Stomach (tissue), 9 donors: ENCODE measurements around the gene AAMP. TPM values are rescaled to one million over a fixed set of nuclear protein-coding genes. Genes with fewer than 3 reads are reported as not detected.

ENCODE experiments used
- DNase-seq, 2 donors: peaks; one replicate each; pipeline versions ENCODE4 v3.0.0 to v3.0.0-alpha.2; 2013 to 2019
- H3K27ac ChIP-seq, 5 donors: fragments of 200-600 bp in 4 of 5; sonication (generic) in 4 of 5; one replicate each; pipeline ENCODE4 v1.5.1; 2013 to 2019; ENCODE audit warnings: mild to moderate bottlenecking in 1 of 5, moderate library complexity in 1 of 5
- H3K27me3 ChIP-seq, 3 donors: fragments of 200-600 bp; sonication (generic); one replicate each; pipeline ENCODE4 v1.5.1; 2017 to 2019; ENCODE audit warnings: mixed run types in 1 of 3
- H3K36me3 ChIP-seq, 4 donors: fragments of 200-600 bp; sonication (generic); 1 replicate in 3 of 4; 2 replicates in 1 of 4; pipeline ENCODE4 v1.5.1; 2016 to 2019
- H3K4me1 ChIP-seq, 4 donors: fragments of 200-600 bp; sonication (generic); one replicate each; pipeline ENCODE4 v1.5.1; 2016 to 2019
- H3K4me3 ChIP-seq, 4 donors: fragments of 200-600 bp; sonication (generic) in 3 of 4; one replicate each; pipeline ENCODE4 v1.5.1; 2016 to 2019; ENCODE audit warnings: mild to moderate bottlenecking in 1 of 4
- H3K9me3 ChIP-seq, 4 donors: fragments of 200-600 bp; sonication (generic); one replicate each; pipeline ENCODE4 v1.5.1; 2016 to 2019
- CTCF ChIP-seq, 7 experiments: fragments of 450-650 bp in 4 of 7; fragments of 200-600 bp in 3 of 7; sonication (generic) in 3 of 7; IDR thresholded peaks; one replicate each; pipeline ENCODE4 v1.5.1; 2016 to 2019; ENCODE audit warnings: antibody characterized with exemption in 7 of 7, control low read depth in 2 of 7, mild to moderate bottlenecking in 1 of 7
- EP300 ChIP-seq: sonication (generic); formaldehyde crosslinking; IDR thresholded peaks from one replicate; pipeline ENCODE4 v1.6.1; 2017; ENCODE audit warnings: antibody characterized with exemption
- POLR2A ChIP-seq, 4 donors: fragments of 450-650 bp; IDR thresholded peaks; one replicate each; pipeline ENCODE4 v1.6.1; 2016; ENCODE audit warnings: antibody characterized with exemption in 4 of 4, control low read depth in 2 of 4, mild to moderate bottlenecking in 1 of 4, moderate library complexity in 1 of 4
- POLR2AphosphoS5 ChIP-seq, 3 donors: sonication (generic); formaldehyde crosslinking; IDR thresholded peaks; one replicate each; pipeline ENCODE4 v1.6.1; 2016; ENCODE audit warnings: antibody characterized with exemption in 3 of 3
- WGBS, 5 donors: extraction: QIAGEN DNeasy Blood & Tissue Kit in 3 of 5; methylation state at CpG; one replicate each; pipeline versions ENCODE4 v1.1.5 to v1.1.7; 2013 to 2018; 5-methylcytosine and 5-hydroxymethylcytosine counted together
- intact Hi-C: fragments of 100-400 bp; cut with DNase I; formaldehyde crosslinking; loops from one replicate; pipeline ENCODE4 v1.15.1; 2023; ENCODE audit warnings: low total_unique reads
- polyA plus RNA-seq, 3 donors: library from polyadenylated mRNA; stranded (reverse); fragments of 200-250 nt; gene quantifications; one replicate each; pipeline ENCODE4 v1.2.3, GENCODE V29; 2013
- total RNA-seq, 5 donors: library from RNA; depleted of rRNA; stranded (reverse); fragments of >200 nt; gene quantifications; one replicate each; pipeline versions ENCODE4 v1.1.0 to v1.2.3, GENCODE V29; 2014 to 2016
- donor health status: healthy with polysubstance abuse.
- donor health status: Bipolar disorder and iron deficiency.
- donor health status: healthy.

AAMP gene
- total and polyA plus RNA-seq, 8 donors: 82.6 to 218 (median 159) TPM

GRCh38 chr2:218296200-218296599, 26.3 kb upstream of the AAMP start:
- intact Hi-C loops: loop anchor here (5.0 kb wide), 1 partner anchor 61 kb away; the partner anchor contains the start of gene CATIP
- no peaks in the 10 kb centered on the region for H3K9me3 ChIP-seq
- no peak overlapping the region for H3K4me3 ChIP-seq
- no peaks in the 10 kb centered on the region for H3K36me3 ChIP-seq
- no peak for DNase-seq
- WGBS, 5 donors: 48 to 60% (median 59%) methylated on average over 1 of the region's 1 CpG
- no peak for TF ChIP-seq POLR2AphosphoS5 (IDR thresholded peaks at IDR 0.05)
- no peak for TF ChIP-seq EP300
- no peak for TF ChIP-seq CTCF (IDR thresholded peaks at IDR 0.05)
- no peak for TF ChIP-seq POLR2A (IDR thresholded peaks at IDR 0.05)
- peak overlapping the region; percentile 81 to 100 (median 99) for H3K27ac ChIP-seq
- H3K4me1 ChIP-seq: peaks cover 26 to 64% (median 52%) of the 10 kb centered on the region in 4 donors
- no peaks in the 10 kb centered on the region for H3K27me3 ChIP-seq

- H3K36me3 ChIP-seq: no peaks in the 10 kb centered on the region
- peaks cover 37 to 72% (median 61%) of the 10 kb centered on the region in 4 donors for H3K4me1 ChIP-seq
- no peak overlapping the region for H3K4me3 ChIP-seq
- TF ChIP-seq EP300 (no peak), POLR2A (IDR thresholded peaks at IDR 0.05) (no peak), CTCF (IDR thresholded peaks at IDR 0.05) (no peak), POLR2AphosphoS5 (IDR thresholded peaks at IDR 0.05) (peak in 2 of 3 donors; percentile 60 to 67)
- intact Hi-C loops: loop anchor here (5.0 kb wide), 1 partner anchor 62 kb away; the partner anchor contains the start of gene CATIP
- H3K27me3 ChIP-seq: no peaks in the 10 kb centered on the region
- H3K9me3 ChIP-seq: no peaks in the 10 kb centered on the region
- DNase-seq: peak in 1 of 2 donors; percentile 93
- WGBS, 5 donors: 30 to 51% (median 35%) methylated on average over 7 of the region's 7 CpGs
- H3K27ac ChIP-seq: peak overlapping the region; percentile 90 to 100 (median 99)
These were observed 25.1 kb upstream of the AAMP start for GRCh38 chr2:218295029-218295428.

GRCh38 chr2:218294430-218295022, 24.6 kb upstream of the AAMP start:
- Histone ChIP-seq H3K27me3 (no peaks in the 10 kb centered on the region), H3K36me3 (no peaks in the 10 kb centered on the region), H3K27ac (peak overlapping the region; percentile 90 to 100 (median 99)), H3K9me3 (no peaks in the 10 kb centered on the region), H3K4me3 (no peak overlapping the region), H3K4me1 (peaks cover 41 to 77% (median 66%) of the 10 kb centered on the region in 4 donors)
- DNase-seq: peak; percentile 54 to 74
- WGBS, 5 donors: 30 to 66% (median 49%) methylated on average over 5 of the region's 5 CpGs
- intact Hi-C loops: loop anchor here (5.0 kb wide), 1 partner anchor 63 kb away; the partner anchor contains the start of gene CATIP
- TF ChIP-seq POLR2A (IDR thresholded peaks at IDR 0.05): no peak

GRCh38 chr2:218293715-218294429, 23.9 kb upstream of the AAMP start:
- intact Hi-C loops: no loop called here
- H3K4me1 ChIP-seq: peaks cover 48 to 83% (median 72%) of the 10 kb centered on the region in 4 donors
- WGBS, 5 donors: 31 to 50% (median 37%) methylated on average over 5 of the region's 5 CpGs
- no peaks in the 10 kb centered on the region for H3K9me3 ChIP-seq
- DNase-seq: peak in 1 of 2 donors; percentile 41
- H3K27ac ChIP-seq: peak overlapping the region; percentile 90 to 100 (median 99)
- no peak overlapping the region for H3K4me3 ChIP-seq
- H3K36me3 ChIP-seq: no peaks in the 10 kb centered on the region
- TF ChIP-seq POLR2AphosphoS5 (IDR thresholded peaks at IDR 0.05): no peak
- TF ChIP-seq EP300: no peak
- TF ChIP-seq CTCF (IDR thresholded peaks at IDR 0.05): no peak
- TF ChIP-seq POLR2A (IDR thresholded peaks at IDR 0.05): no peak
- H3K27me3 ChIP-seq: no peaks in the 10 kb centered on the region
